Activated CD4-positive, alpha-beta T cell treated with anti-CD3 and anti-CD28 coated beads for 36 hours (primary cell): ENCODE results near the gene PLEKHG2. TPM values are rescaled to one million over a fixed set of nuclear protein-coding genes. Genes with fewer than 3 reads are reported as not detected.
"Not testable (repeated sequence)": the region's sequence is repeated elsewhere in the genome, so short reads cannot be mapped to it uniquely, and the experiment has no call there.

Source experiments
- ATAC-seq: fragments of 200-7000 bp; cut with Tn5 transposase; one replicate; pipeline ENCODE4 v1.10.0; 2021; ENCODE audit warnings: mild to moderate bottlenecking, moderate library complexity
- CTCF ChIA-PET: fragments of 350-600 bp; sonication (Branson Sonifier 250); formaldehyde crosslinking; loops from one replicate; lab custom pipeline; 2021; ENCODE audit warnings: antibody characterized with exemption; lab: Charles Lee
- POLR2A ChIA-PET: fragments of 350-600 bp; sonication (Branson Sonifier 250); formaldehyde crosslinking; loops from one replicate; lab custom pipeline; 2021; ENCODE audit warnings: antibody characterized with exemption, inconsistent platforms; lab: Charles Lee
- DNase-seq: peaks from one replicate; pipeline ENCODE4 v3.0.0-alpha.2; 2020
- H3K27ac Mint-ChIP-seq: one replicate; pipeline ENCODE4 v1.8.0; 2021; ENCODE audit warnings: mixed read lengths
- H3K27me3 Mint-ChIP-seq: one replicate; pipeline ENCODE4 v1.8.0; 2021; ENCODE audit warnings: mixed read lengths
- H3K36me3 Mint-ChIP-seq: one replicate; pipeline ENCODE4 v1.8.0; 2021; ENCODE audit warnings: low read depth, mixed read lengths
- H3K4me1 Mint-ChIP-seq: one replicate; pipeline ENCODE4 v1.8.0; 2021; ENCODE audit warnings: mixed read lengths
- H3K4me3 Mint-ChIP-seq: one replicate; pipeline ENCODE4 v1.8.0; 2021; ENCODE audit warnings: mild to moderate bottlenecking, moderate library complexity, mixed read lengths
- H3K9me3 Mint-ChIP-seq: one replicate; pipeline ENCODE4 v1.8.0; 2021; ENCODE audit warnings: low read depth, mixed read lengths
- intact Hi-C, 2 experiments: fragments of 100-400 bp; cut with DNase I in 1 of 2; cut with micrococcal nuclease in 1 of 2; formaldehyde crosslinking; loops; one replicate each; pipeline versions ENCODE4 v1.14.2 to v1.15.1; 2022 to 2024; cut with DNase I, micrococcal nuclease
- total RNA-seq, 2 experiments: library from RNA; stranded (reverse); gene quantifications; one replicate each; pipeline ENCODE4 v1.2.3, GENCODE V29; 2021

The PLEKHG2 gene
- total RNA-seq, 2 experiments from 2014 or later = 46.0 to 65.5 TPM

- H3K4me1 Mint-ChIP-seq = no peaks in the 10 kb centered on the region
- no peaks in the 10 kb centered on the region for H3K9me3 Mint-ChIP-seq
- intact Hi-C loops = no loop called here
- peaks cover 34% of the 10 kb centered on the region for H3K36me3 Mint-ChIP-seq
- H3K27me3 Mint-ChIP-seq = no peaks in the 10 kb centered on the region
- no peak overlapping the region for H3K4me3 Mint-ChIP-seq
- no peak overlapping the region for H3K27ac Mint-ChIP-seq
- ChIA-PET CTCF (no interaction called here), POLR2A (no interaction called here)
- ATAC-seq = no peak
- DNase-seq = no peak
Measured at GRCh38 chr19:39377373-39378362, 34.8 kb upstream of the PLEKHG2 start.

- H3K27ac Mint-ChIP-seq, H3K9me3 Mint-ChIP-seq, CTCF ChIA-PET, POLR2A ChIA-PET, ATAC-seq, intact Hi-C loops, H3K4me3 Mint-ChIP-seq, H3K4me1 Mint-ChIP-seq, H3K27me3 Mint-ChIP-seq, DNase-seq: not testable (repeated sequence)
- peaks cover 32% of the 10 kb centered on the region for H3K36me3 Mint-ChIP-seq
Measured at GRCh38 chr19:39379366-39379765, 33.1 kb upstream of the PLEKHG2 start.

- Mint-ChIP-seq H3K27me3 (no peaks in the 10 kb centered on the region), H3K27ac (no peak overlapping the region), H3K4me1 (no peaks in the 10 kb centered on the region), H3K9me3 (no peaks in the 10 kb centered on the region), H3K4me3 (no peak overlapping the region), H3K36me3 (peaks cover 32% of the 10 kb centered on the region)
- no peak for DNase-seq
- ChIA-PET POLR2A (no interaction called here), CTCF (no interaction called here)
- intact Hi-C loops = no loop called here
- ATAC-seq = no peak
Measured at GRCh38 chr19:39379865-39380396, 32.5 kb upstream of the PLEKHG2 start.

GRCh38 chr19:39380521-39381502, 31.7 kb upstream of the PLEKHG2 start:
- Mint-ChIP-seq H3K36me3 (peaks cover 34% of the 10 kb centered on the region), H3K27ac (peak overlapping the region; percentile 7), H3K4me1 (no peaks in the 10 kb centered on the region), H3K9me3 (no peaks in the 10 kb centered on the region), H3K27me3 (no peaks in the 10 kb centered on the region), H3K4me3 (no peak overlapping the region)
- DNase-seq (no peak), ATAC-seq (no peak)
- intact Hi-C loops = no loop called here
- POLR2A ChIA-PET = no interaction called here
- CTCF ChIA-PET = no interaction called here

GRCh38 chr19:39381910-39382611, 30.4 kb upstream of the PLEKHG2 start:
- Mint-ChIP-seq H3K4me1 (no peaks in the 10 kb centered on the region), H3K36me3 (peaks cover 37% of the 10 kb centered on the region), H3K27me3 (no peaks in the 10 kb centered on the region), H3K27ac (no peak overlapping the region), H3K9me3 (no peaks in the 10 kb centered on the region), H3K4me3 (no peak overlapping the region)
- ChIA-PET CTCF (interaction anchor here (0.5 to 1.1 kb wide), 3 partner anchors 16 to 131 kb away, joined by 3 read pairs; no protein-coding TSS in a partner anchor), POLR2A (interaction anchor here (0.7 kb wide), 1 partner anchor 9 kb away, joined by 4 read pairs; the partner anchor contains the start of genes MED29 and PAF1)
- intact Hi-C loops = no loop called here
- ATAC-seq (no peak), DNase-seq (no peak)

- DNase-seq (no peak), ATAC-seq (no peak)
- ChIA-PET POLR2A (interaction anchor here (0.7 kb wide), 1 partner anchor 8 kb away, joined by 4 read pairs; the partner anchor contains the start of genes MED29 and PAF1), CTCF (interaction anchor here (0.6 to 1.1 kb wide), 3 partner anchors 14 to 132 kb away, joined by 3 to 5 read pairs (median 3); no protein-coding TSS in a partner anchor)
- H3K36me3 Mint-ChIP-seq = peaks cover 34% of the 10 kb centered on the region
- H3K27me3 Mint-ChIP-seq = no peaks in the 10 kb centered on the region
- H3K9me3 Mint-ChIP-seq = no peaks in the 10 kb centered on the region
- no peak overlapping the region for H3K27ac Mint-ChIP-seq
- intact Hi-C loops = no loop called here
- no peak overlapping the region for H3K4me3 Mint-ChIP-seq
- no peaks in the 10 kb centered on the region for H3K4me1 Mint-ChIP-seq
Measured at GRCh38 chr19:39382991-39383828, 29.3 kb upstream of the PLEKHG2 start.

- Mint-ChIP-seq H3K27me3 (no peaks in the 10 kb centered on the region), H3K4me3 (no peak overlapping the region), H3K27ac (peak overlapping the region; percentile 22), H3K9me3 (no peaks in the 10 kb centered on the region), H3K4me1 (peaks cover 6% of the 10 kb centered on the region), H3K36me3 (peaks cover 33% of the 10 kb centered on the region)
- ChIA-PET POLR2A (no interaction called here), CTCF (no interaction called here)
- intact Hi-C loops = no loop called here
- DNase-seq (no peak), ATAC-seq (no peak)
Measured at GRCh38 chr19:39384839-39385568, 27.5 kb upstream of the PLEKHG2 start.

- POLR2A ChIA-PET = interaction anchor here (0.6 to 1.2 kb wide), 2 partner anchors 44 to 147 kb away, joined by 3 to 13 read pairs; partner anchors contain the start of gene SAMD4B
- Mint-ChIP-seq H3K27ac (peak overlapping the region; percentile 22), H3K9me3 (no peaks in the 10 kb centered on the region), H3K27me3 (no peaks in the 10 kb centered on the region), H3K4me1 (peaks cover 11% of the 10 kb centered on the region), H3K4me3 (no peak overlapping the region), H3K36me3 (peaks cover 37% of the 10 kb centered on the region)
- CTCF ChIA-PET = interaction anchor here (1.2 kb wide), 1 partner anchor 12 kb away, joined by 7 read pairs; no protein-coding TSS in a partner anchor
- no peak for ATAC-seq
- DNase-seq = no peak
- intact Hi-C loops = no loop called here
Measured at GRCh38 chr19:39385629-39386411, 26.6 kb upstream of the PLEKHG2 start.

- Mint-ChIP-seq H3K4me3 (no peak overlapping the region), H3K27me3 (no peaks in the 10 kb centered on the region), H3K9me3 (no peaks in the 10 kb centered on the region), H3K4me1 (peaks cover 14% of the 10 kb centered on the region), H3K27ac (no peak overlapping the region), H3K36me3 (peaks cover 32% of the 10 kb centered on the region)
- ATAC-seq = no peak
- intact Hi-C loops = no loop called here
- DNase-seq = no peak
- ChIA-PET CTCF (interaction anchor here (1.2 kb wide), 1 partner anchor 12 kb away, joined by 7 read pairs; no protein-coding TSS in a partner anchor), POLR2A (interaction anchor here (0.6 to 1.2 kb wide), 2 partner anchors 44 to 148 kb away, joined by 3 to 13 read pairs; partner anchors contain the start of gene SAMD4B)
Measured at GRCh38 chr19:39386557-39386956, 25.9 kb upstream of the PLEKHG2 start.
